Measurements from ENCODE around the gene NPM3. TPM values are rescaled to one million over a fixed set of nuclear protein-coding genes. Genes with fewer than 3 reads are reported as not detected.
A peak's percentile ranks its signal among the peaks of the same experiment; 100 is the strongest.

The NPM3 gene
- total RNA-seq, 1 donor from 2014 or later, result 63.6 TPM

DNA sequence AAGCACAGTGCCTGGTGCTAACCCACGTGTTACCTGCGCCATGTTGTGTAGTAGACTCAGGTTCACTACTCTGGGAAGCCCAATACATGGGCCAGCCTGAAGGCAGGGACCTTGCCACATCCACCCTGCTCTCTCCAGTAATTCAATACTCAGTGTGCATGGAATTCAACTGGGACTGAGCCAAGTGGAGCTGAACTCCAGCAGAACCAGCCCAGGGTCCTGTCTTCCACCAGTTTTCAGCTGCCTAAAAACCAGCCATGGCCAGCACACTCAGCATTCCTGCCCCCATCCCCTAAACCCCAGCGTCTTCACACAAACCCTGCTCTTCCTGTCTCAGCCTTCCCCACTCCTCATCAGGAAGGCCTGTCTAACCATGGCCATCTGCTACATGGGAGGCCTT lies 22.7 kb downstream of the NPM3 start:
- TF ChIP-seq, protein P1, sequence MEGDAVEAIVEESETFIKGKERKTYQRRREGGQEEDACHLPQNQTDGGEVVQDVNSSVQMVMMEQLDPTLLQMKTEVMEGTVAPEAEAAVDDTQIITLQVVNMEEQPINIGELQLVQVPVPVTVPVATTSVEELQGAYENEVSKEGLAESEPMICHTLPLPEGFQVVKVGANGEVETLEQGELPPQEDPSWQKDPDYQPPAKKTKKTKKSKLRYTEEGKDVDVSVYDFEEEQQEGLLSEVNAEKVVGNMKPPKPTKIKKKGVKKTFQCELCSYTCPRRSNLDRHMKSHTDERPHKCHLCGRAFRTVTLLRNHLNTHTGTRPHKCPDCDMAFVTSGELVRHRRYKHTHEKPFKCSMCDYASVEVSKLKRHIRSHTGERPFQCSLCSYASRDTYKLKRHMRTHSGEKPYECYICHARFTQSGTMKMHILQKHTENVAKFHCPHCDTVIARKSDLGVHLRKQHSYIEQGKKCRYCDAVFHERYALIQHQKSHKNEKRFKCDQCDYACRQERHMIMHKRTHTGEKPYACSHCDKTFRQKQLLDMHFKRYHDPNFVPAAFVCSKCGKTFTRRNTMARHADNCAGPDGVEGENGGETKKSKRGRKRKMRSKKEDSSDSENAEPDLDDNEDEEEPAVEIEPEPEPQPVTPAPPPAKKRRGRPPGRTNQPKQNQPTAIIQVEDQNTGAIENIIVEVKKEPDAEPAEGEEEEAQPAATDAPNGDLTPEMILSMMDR (conservative IDR thresholded peaks at IDR 0.05), result no peak
- Mint-ChIP-seq H3K4me1 (ENCODE audit: unreplicated experiment) (no peaks in the 10 kb centered on the region), H3K36me3 (no peaks in the 10 kb centered on the region), H3K27me3 (peaks cover 49% of the 10 kb centered on the region), H3K27ac (no peak overlapping the region), H3K9me3 (no peaks in the 10 kb centered on the region), H3K4me3 (no peak overlapping the region)
- no peak for DNase-seq (ENCODE audit: extremely low spot score, unreplicated experiment)

DNA sequence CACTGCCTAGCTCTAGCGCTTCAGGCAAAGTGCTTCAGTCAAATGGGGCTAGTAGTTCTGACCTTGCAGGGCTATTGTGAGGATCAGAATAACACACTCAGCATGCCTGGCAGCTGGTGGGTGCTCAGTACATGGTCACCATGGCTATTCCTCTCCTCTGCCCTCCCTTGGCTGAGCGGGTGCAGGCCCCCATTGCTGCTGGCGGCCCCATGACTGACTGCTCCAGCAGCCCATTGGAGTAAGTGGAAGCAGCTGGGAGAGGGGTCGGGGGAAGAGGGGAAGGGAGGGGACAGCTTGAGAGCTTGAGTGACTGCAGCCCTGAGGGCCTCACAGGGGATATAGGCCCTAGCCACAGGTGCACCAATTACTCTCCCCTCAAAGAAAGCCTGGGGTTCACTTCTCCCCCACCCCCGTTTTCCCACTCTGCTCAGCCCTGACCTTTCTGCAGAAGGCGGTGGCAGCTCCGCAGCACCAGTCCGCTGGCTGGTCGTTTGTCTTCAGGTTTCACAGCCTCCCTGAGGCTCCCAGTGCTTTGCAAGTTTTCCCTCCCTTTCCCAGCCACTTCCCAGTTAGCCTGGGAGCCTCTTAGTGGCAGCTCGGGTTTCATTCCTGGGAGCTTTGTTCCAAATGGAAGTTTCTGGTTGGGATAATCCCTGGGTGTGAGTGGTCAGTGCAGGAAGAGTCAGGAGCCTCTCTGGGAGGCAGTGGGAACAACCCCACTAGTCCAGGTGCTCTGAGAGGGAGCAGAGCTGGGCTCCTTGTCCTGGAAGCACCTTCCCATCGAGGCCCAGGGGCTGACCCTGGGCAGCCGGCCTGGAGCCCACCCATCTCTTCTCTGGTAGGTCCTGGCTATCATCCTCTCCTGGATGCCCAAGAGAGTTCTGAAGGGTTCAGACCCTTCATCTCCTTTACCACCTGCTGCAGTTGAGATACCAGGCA lies 23.7 kb downstream of the NPM3 start:
- Mint-ChIP-seq H3K9me3 (no peaks in the 10 kb centered on the region), H3K27me3 (peaks cover 45% of the 10 kb centered on the region), H3K4me3 (no peak overlapping the region), H3K27ac (no peak overlapping the region), H3K4me1 (ENCODE audit: unreplicated experiment) (no peaks in the 10 kb centered on the region), H3K36me3 (no peaks in the 10 kb centered on the region)
- DNase-seq (ENCODE audit: extremely low spot score, unreplicated experiment), result no peak
- TF ChIP-seq, protein P1 (conservative IDR thresholded peaks at IDR 0.05), result no peak

DNA sequence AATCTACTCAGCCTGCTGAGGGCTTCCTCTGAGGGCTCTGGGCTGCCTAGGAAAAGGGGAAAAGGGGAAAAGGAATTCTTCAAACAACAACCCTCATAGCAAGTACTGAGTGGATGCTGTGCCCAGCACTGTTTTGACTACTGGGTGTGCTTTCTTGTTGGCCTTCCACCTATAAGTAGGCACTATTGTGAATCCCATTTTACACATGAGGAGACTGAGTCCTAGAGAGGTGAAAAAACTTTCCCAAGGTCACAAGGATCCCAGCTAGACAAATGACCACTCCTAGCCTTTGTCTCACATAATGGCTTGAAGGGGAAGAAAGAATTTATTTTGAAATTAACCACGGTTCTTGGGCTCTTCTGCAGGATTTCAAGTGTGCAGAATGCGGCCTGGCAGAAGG lies 24.4 kb downstream of the NPM3 start:
- H3K36me3 Mint-ChIP-seq, result no peaks in the 10 kb centered on the region
- TF ChIP-seq, protein P1 (conservative IDR thresholded peaks at IDR 0.05), result no peak
- peaks cover 48% of the 10 kb centered on the region for H3K27me3 Mint-ChIP-seq
- no peak overlapping the region for H3K4me3 Mint-ChIP-seq
- DNase-seq (ENCODE audit: extremely low spot score, unreplicated experiment), result no peak
- no peaks in the 10 kb centered on the region for H3K4me1 Mint-ChIP-seq (ENCODE audit: unreplicated experiment)
- H3K27ac Mint-ChIP-seq, result no peak overlapping the region
- H3K9me3 Mint-ChIP-seq, result no peaks in the 10 kb centered on the region

DNA sequence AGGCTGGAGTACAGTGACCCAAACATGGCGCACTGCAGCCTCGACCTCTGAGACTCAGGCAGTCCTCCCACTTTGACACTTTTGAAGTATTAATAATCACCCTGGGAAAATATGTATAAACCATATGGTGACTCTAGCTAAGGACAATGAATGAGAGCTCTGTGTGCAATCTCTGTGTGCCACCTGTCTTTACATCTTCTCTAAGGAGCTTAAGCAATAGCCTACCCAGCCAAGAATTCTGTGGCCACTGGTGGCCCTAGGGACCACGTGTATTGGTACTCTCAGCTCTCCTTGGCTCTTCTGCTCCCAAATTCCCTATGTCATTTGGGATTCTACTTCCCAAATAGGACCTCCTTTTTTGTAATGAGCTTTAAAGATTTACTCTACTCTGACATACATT lies 31.0 kb downstream of the NPM3 start:
- no peak overlapping the region for H3K27ac Mint-ChIP-seq
- no peaks in the 10 kb centered on the region for H3K9me3 Mint-ChIP-seq
- H3K4me3 Mint-ChIP-seq, result no peak overlapping the region
- H3K27me3 Mint-ChIP-seq, result peaks cover 40% of the 10 kb centered on the region
- H3K36me3 Mint-ChIP-seq, result no peaks in the 10 kb centered on the region
- TF ChIP-seq, protein P1 (conservative IDR thresholded peaks at IDR 0.05), result no peak
- peaks cover 7% of the 10 kb centered on the region for H3K4me1 Mint-ChIP-seq (ENCODE audit: unreplicated experiment)
- DNase-seq (ENCODE audit: extremely low spot score, unreplicated experiment), result no peak

DNA sequence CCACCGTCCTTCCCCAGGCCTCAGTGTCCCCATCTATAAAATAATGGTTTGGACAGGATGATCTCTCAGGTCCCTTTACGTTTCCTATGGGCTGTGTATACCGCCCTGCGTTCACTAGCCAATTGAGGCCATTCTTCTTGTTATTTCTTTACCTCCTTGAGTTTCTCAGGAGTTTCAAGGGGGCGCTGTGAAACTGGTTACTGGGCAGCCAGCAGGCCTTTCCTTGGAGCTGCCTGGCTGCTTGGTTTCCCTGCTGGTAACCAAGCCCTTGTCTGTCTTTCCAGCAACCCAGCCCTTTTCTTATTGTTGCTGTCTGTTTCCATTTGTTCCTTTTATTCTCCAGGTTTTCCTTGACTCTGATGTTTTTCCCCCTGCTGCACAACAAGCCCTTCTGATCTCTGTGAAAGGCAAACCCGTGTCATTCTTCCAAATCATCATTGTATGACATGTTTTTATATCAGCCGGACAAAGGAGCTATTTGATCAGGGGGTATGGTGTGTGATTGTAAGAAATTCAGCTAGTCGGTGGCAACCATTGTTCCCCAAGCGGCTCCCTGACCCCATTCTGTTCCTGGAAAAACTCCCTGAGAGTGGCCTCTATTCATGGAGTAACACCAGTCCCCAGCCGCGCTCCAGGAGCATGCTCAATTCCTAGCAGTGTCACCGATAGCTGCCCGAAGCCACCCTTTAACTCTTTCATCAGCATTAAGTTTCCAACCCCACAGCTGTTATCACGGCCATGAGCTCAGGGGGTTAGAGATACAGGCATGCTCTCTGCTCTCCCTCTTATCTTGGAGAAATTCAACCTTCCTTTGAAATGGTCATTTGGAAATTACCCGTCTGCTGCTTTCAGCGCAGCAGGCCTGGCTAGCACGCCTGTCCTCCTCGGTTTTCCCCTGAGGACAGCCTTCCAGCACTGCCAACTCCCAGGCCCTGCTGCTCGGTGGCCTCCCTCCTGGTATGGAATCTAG lies 33.9 kb downstream of the NPM3 start:
- TF ChIP-seq, protein P1 (conservative IDR thresholded peaks at IDR 0.05), result peak; percentile 58
- Mint-ChIP-seq H3K27ac (no peak overlapping the region), H3K4me3 (no peak overlapping the region), H3K4me1 (ENCODE audit: unreplicated experiment) (peaks cover 15% of the 10 kb centered on the region), H3K27me3 (peaks cover 31% of the 10 kb centered on the region), H3K9me3 (no peaks in the 10 kb centered on the region), H3K36me3 (no peaks in the 10 kb centered on the region)
- DNase-seq (ENCODE audit: extremely low spot score, unreplicated experiment), result no peak
